ENCODE results near the gene STPG3. TPM values are rescaled to one million over a fixed set of nuclear protein-coding genes. Genes with fewer than 3 reads are reported as not detected.

STPG3 gene
- total RNA-seq, 4 donors from 2014 or later: not detected

DNA sequence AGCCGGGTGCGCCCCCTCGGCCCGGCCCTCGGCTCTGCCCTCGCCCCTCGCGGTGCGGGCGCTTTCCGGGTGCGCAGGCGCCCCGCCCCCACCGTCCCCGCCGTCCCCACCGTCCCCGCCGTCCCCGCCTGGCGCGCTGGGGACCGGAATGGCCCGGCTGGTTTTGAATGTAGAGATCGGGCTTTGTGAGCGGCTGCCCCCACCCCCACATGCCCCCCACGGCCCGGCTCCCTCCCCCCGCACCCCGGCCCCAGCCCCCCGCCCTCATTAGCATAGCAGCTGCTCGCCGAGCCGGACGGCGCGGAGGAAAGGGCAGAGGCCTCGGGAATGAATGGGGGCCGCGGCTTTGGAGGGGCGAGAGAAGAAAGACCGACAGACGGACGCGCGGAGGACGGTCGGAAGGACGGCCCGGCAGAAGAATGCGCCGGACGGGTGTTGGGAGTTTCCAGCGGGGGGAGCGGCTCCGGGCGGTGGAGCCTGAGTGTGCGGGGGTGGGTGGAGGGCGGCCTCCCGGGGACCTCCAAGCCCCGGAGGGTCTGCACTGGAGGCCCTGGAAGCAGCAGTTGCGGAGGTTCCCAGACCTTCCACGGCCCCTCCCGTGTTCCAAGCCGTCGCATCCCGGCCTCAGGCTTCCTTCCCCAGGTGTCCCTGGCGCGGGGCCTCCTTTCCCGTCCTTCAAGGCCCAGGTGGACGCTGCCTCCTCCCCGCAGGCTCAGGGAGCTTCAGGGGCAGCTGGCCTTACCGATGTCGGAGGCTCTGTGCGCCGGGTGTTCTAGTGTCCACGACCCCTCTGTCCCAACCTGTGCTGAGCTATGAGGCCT, 45.0 kb downstream of the STPG3 start:
- H3K27me3 ChIP-seq: peaks cover 0 to 91% (median 4%) of the 10 kb centered on the region in 4 donors
- WGBS, 2 donors: 24 to 27% methylated on average over 11 to 30 of the region's 78 CpGs
- peaks cover 0 to 15% (median 0%) of the 10 kb centered on the region in 3 donors for H3K36me3 ChIP-seq
- H3K4me3 ChIP-seq: peak overlapping the region; percentile 29 to 71 (median 50)
- DNase-seq: no peak
- intact Hi-C loops (cut with DNase I): loop anchor here (5.0 to 10.0 kb wide), 2 partner anchors 111 to 139 kb away; no protein-coding TSS in a partner anchor
- H3K9me3 ChIP-seq: peaks cover 0 to 7% (median 5%) of the 10 kb centered on the region in 3 donors
- TF ChIP-seq POLR2A (IDR thresholded peaks at IDR 0.05) (no peak), CTCF (IDR thresholded peaks at IDR 0.05) (no peak)
- H3K27ac ChIP-seq: peak overlapping the region; percentile 56 to 85 (median 76)
- peaks cover 33 to 76% (median 34%) of the 10 kb centered on the region in 3 donors for H3K4me1 ChIP-seq

GRCh38 chr9:137296670-137297664, 45.9 kb downstream of the STPG3 start:
- H3K36me3 ChIP-seq: peaks cover 0 to 15% (median 0%) of the 10 kb centered on the region in 3 donors
- H3K27me3 ChIP-seq: peaks cover 0 to 94% (median 4%) of the 10 kb centered on the region in 4 donors
- H3K9me3 ChIP-seq: peaks cover 0 to 7% (median 5%) of the 10 kb centered on the region in 3 donors
- peak overlapping the region in 3 of 4 donors; percentile 43 to 71 (median 56) for H3K4me3 ChIP-seq
- TF ChIP-seq CTCF (IDR thresholded peaks at IDR 0.05) (no peak), POLR2A (IDR thresholded peaks at IDR 0.05) (no peak)
- H3K27ac ChIP-seq: peak overlapping the region; percentile 56 to 85 (median 76)
- intact Hi-C loops (cut with DNase I): loop anchor here (5.0 to 10.0 kb wide), 2 partner anchors 110 to 138 kb away; no protein-coding TSS in a partner anchor
- peaks cover 33 to 82% (median 41%) of the 10 kb centered on the region in 3 donors for H3K4me1 ChIP-seq
- 51 to 56% methylated on average over 11 to 17 of the region's 24 CpGs for WGBS, 2 donors
- DNase-seq: no peak

- intact Hi-C loops (cut with DNase I): loop anchor here (5.0 to 10.0 kb wide), 2 partner anchors 109 to 137 kb away; no protein-coding TSS in a partner anchor
- peaks cover 0 to 15% (median 0%) of the 10 kb centered on the region in 3 donors for H3K36me3 ChIP-seq
- peaks cover 38 to 89% (median 47%) of the 10 kb centered on the region in 3 donors for H3K4me1 ChIP-seq
- H3K9me3 ChIP-seq: peaks cover 0 to 7% (median 5%) of the 10 kb centered on the region in 3 donors
- H3K4me3 ChIP-seq: peak overlapping the region in 2 of 4 donors; percentile 59 to 79
- no peak for TF ChIP-seq CTCF (IDR thresholded peaks at IDR 0.05)
- no peak for TF ChIP-seq POLR2A (IDR thresholded peaks at IDR 0.05)
- peaks cover 0 to 84% (median 3%) of the 10 kb centered on the region in 4 donors for H3K27me3 ChIP-seq
- H3K27ac ChIP-seq: peak overlapping the region; percentile 31 to 85 (median 66)
- WGBS, 2 donors: no CpG with 5 or more reads among the region's 7 CpGs
- DNase-seq: no peak
Measured at GRCh38 chr9:137297966-137298365, 46.9 kb downstream of the STPG3 start.

GRCh38 chr9:137298401-137299202, 47.5 kb downstream of the STPG3 start:
- TF ChIP-seq POLR2A (IDR thresholded peaks at IDR 0.05): no peak
- no peak for TF ChIP-seq CTCF (IDR thresholded peaks at IDR 0.05)
- Histone ChIP-seq H3K9me3 (peaks cover 0 to 7% (median 5%) of the 10 kb centered on the region in 3 donors), H3K4me3 (peak overlapping the region in 3 of 4 donors; percentile 53 to 79 (median 59)), H3K4me1 (peaks cover 44 to 92% (median 54%) of the 10 kb centered on the region in 3 donors), H3K27ac (peak overlapping the region; percentile 31 to 85 (median 66)), H3K27me3 (peaks cover 0 to 78% (median 2%) of the 10 kb centered on the region in 4 donors), H3K36me3 (peaks cover 0 to 15% (median 0%) of the 10 kb centered on the region in 3 donors)
- intact Hi-C loops (cut with DNase I): loop anchor here (5.0 to 10.0 kb wide), 2 partner anchors 109 to 136 kb away; no protein-coding TSS in a partner anchor
- DNase-seq: no peak
- WGBS, 2 donors: 67 to 89% methylated on average over 12 to 17 of the region's 24 CpGs
